ENCODE measurements around the gene PARL. TPM values are rescaled to one million over a fixed set of nuclear protein-coding genes. Genes with fewer than 3 reads are reported as not detected.

PARL gene
- total and polyA plus RNA-seq, 9 of the 15 experiments (the other 6 are each of a cell fraction or from before 2014, with no cell fraction given) = 39.5 to 82.4 (median 57.4) TPM

DNA sequence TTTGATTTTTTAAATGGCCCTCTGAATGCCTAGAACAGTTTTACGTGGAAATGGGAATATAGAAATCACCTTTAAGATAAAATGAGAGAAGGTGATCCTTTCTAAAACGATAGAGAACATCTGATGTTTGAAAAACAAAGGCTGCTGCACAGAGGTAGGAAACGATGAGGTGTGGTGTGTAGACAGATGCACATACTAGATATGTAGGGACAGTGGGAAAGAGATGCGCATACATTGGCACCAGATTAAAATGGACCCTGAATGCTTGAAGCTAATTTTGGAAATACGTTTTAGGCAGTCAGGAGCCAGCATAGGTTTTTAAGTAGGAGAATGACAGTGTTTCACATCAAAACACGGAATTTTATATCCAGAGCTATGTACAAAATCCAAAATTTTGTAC lies 88.3 kb downstream of the PARL start:
- peaks cover 61% of the 10 kb centered on the region for H3K36me3 ChIP-seq (ENCODE audit: control insufficient read depth, insufficient read depth, low read length)
- H4K20me1 ChIP-seq (replicated peaks; ENCODE audit: control insufficient read depth, insufficient read depth, low read length) = no peaks in the 10 kb centered on the region
- no peaks in the 10 kb centered on the region for H3K79me2 ChIP-seq (ENCODE audit: control insufficient read depth, insufficient read depth, low read length)
- no peak for ATAC-seq
- H3K4me2 ChIP-seq (ENCODE audit: insufficient read depth, low read length) = no peak overlapping the region
- no peaks in the 10 kb centered on the region for H3K9me3 ChIP-seq (replicated peaks; ENCODE audit: control insufficient read depth, insufficient read depth, low read depth, low read length)
- H3K4me3 ChIP-seq = no peak overlapping the region
- H3K27ac ChIP-seq (ENCODE audit: extremely low read depth, low read depth, low read length) = no peak overlapping the region
- intact Hi-C loops (cut with micrococcal nuclease) = no loop called here
- no peak for FAIRE-seq
- ChIA-PET CTCF (ENCODE audit: low intra/inter-chr PET ratio) (no interaction called here), POLR2A (no interaction called here)
- in situ Hi-C loops (cut with MboI) = no loop called here
- H3K27me3 ChIP-seq (ENCODE audit: control insufficient read depth in 2 of 2, insufficient read depth in 2 of 2, low read length in 2 of 2) = no peaks in the 10 kb centered on the region
- no peaks in the 10 kb centered on the region for H3K9me1 ChIP-seq (ENCODE audit: control insufficient read depth, insufficient read depth, low read length)
- no peak overlapping the region for H2AFZ ChIP-seq (ENCODE audit: low read depth, low read length)
- TF ChIP-seq ZNF263 (CRISPR knock-in tag; IDR thresholded peaks at IDR 0.05; ENCODE audit: borderline replicate concordance) (no peak), ZNF23 (CRISPR knock-in tag; IDR thresholded peaks at IDR 0.05) (no peak), MTA1 (IDR thresholded peaks at IDR 0.05; ENCODE audit: borderline replicate concordance) (no peak), ESRRA (IDR thresholded peaks at IDR 0.05; ENCODE audit: borderline replicate concordance, low read depth) (no peak), NFE2L1 (tag; IDR thresholded peaks at IDR 0.05; ENCODE audit: borderline replicate concordance, low read depth) (no peak), HSF4 (CRISPR knock-in tag; IDR thresholded peaks at IDR 0.05; ENCODE audit: borderline replicate concordance) (no peak), PHTF2 (CRISPR knock-in tag; IDR thresholded peaks at IDR 0.05) (no peak), ZNF3 (CRISPR knock-in tag; IDR thresholded peaks at IDR 0.05) (no peak), MCM3 (IDR thresholded peaks at IDR 0.05) (no peak), CC2D1A (IDR thresholded peaks at IDR 0.05) (no peak)
- TF ChIP-seq, protein P1, sequence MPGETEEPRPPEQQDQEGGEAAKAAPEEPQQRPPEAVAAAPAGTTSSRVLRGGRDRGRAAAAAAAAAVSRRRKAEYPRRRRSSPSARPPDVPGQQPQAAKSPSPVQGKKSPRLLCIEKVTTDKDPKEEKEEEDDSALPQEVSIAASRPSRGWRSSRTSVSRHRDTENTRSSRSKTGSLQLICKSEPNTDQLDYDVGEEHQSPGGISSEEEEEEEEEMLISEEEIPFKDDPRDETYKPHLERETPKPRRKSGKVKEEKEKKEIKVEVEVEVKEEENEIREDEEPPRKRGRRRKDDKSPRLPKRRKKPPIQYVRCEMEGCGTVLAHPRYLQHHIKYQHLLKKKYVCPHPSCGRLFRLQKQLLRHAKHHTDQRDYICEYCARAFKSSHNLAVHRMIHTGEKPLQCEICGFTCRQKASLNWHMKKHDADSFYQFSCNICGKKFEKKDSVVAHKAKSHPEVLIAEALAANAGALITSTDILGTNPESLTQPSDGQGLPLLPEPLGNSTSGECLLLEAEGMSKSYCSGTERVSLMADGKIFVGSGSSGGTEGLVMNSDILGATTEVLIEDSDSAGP (CRISPR knock-in tag; IDR thresholded peaks at IDR 0.05) = no peak
- 83% methylated on average over 6 of the region's 6 CpGs for WGBS (ENCODE audit: insufficient coverage, low coverage, missing lambda C conversion rate)
- BruUV-seq (replicated peaks) = no TSS peak
- H3K9ac ChIP-seq (ENCODE audit: insufficient read depth in 1 of 2, low read depth in 2 of 2, low read length in 2 of 2) = no peak overlapping the region
- no peaks in the 10 kb centered on the region; a peak in 2 of 5 replicates for H3K4me1 ChIP-seq (replicated peaks in 1 of 2; ENCODE audit: control insufficient read depth in 2 of 2, insufficient read depth in 2 of 2, low read length in 2 of 2)
- no peak for DNase-seq (ENCODE audit: extremely low read depth in 1 of 4, low spot score in 3 of 4)
